Vagina (tissue), 2 donors: ENCODE data around the gene AOC3.

Source experiments
- CTCF ChIP-seq, 3 experiments: fragments of 450-650 bp in 2 of 3; fragments of 200-600 bp in 1 of 3; sonication (generic) in 1 of 3; IDR thresholded peaks; one replicate each; pipeline ENCODE4 v1.5.1; 2017 to 2019; ENCODE audit warnings: antibody characterized with exemption in 3 of 3, mild to moderate bottlenecking in 2 of 3, moderate library complexity in 2 of 3
- POLR2A ChIP-seq, 2 donors: fragments of 450-650 bp; IDR thresholded peaks; one replicate each; pipeline ENCODE4 v1.6.1; 2017; ENCODE audit warnings: antibody characterized with exemption in 2 of 2, mild to moderate bottlenecking in 2 of 2, moderate library complexity in 2 of 2
- POLR2AphosphoS5 ChIP-seq, 2 donors: sonication (generic); formaldehyde crosslinking; IDR thresholded peaks; one replicate each; pipeline ENCODE4 v1.9.0; 2017; ENCODE audit warnings: antibody characterized with exemption in 2 of 2, mild to moderate bottlenecking in 2 of 2, low read depth in 1 of 2; ENCODE audit not compliant: insufficient read depth in 1 of 2

DNA sequence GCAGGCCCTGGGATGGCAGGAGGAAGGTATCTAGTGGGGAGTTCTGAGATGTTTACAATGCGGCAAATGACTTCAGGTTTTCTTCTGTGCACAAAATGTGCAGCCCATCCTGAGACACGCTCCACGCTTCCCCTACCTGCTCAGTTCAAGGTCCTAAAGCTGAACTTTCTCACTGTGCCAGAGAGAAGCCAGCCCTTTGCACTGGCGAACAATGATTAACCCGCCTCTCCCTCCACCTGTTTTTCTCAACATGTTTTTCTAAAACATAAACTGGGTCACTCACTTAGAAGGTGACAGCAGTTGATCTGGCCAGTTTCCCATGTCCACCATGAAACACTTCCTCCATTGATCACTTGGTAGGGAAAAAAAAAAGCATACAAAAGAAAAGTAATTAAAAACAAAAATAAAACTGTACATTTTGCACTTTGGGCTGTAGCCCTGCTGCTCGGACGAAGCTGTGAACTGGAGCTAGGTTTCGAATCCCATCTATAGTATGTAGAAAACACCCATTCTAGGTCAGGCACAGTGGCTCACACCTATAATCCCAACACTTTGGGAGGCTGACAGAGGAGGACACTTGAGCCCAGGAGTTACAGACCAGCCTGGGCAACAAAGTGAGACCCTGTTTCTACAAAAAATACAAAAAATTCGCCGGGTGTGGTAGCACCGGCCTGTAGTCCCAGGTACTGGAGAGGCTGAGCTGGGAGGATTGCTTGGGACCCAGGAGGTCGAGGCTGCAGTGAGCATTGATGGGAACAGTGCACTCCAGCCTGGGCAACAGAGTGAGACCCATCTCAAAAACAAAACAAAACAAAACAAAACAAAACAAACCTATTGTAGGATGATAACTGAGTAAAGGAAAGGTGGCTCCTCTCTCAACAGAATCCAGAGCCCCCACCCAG lies 43.5 kb downstream of the AOC3 start:
- no peak for TF ChIP-seq CTCF (IDR thresholded peaks at IDR 0.05)
- no peak for TF ChIP-seq POLR2A (IDR thresholded peaks at IDR 0.05)
- TF ChIP-seq POLR2AphosphoS5 (IDR thresholded peaks at IDR 0.05; ENCODE audit: insufficient read depth in 1 of 2, low read depth in 1 of 2), result no peak
